ENCODE data around the gene SCN10A.

The SCN10A gene

GRCh38 chr3:38816026-38816425, at the start of gene SCN10A:
TSS of gene SCN10A (minus strand) at chr3:38816217. CDS start at chr3:38794010, 22,207 bp downstream.
- no peak for DNase-seq

- no peak for DNase-seq
Observed at GRCh38 chr3:38853011-38853410, 37.0 kb upstream of the SCN10A start.

- DNase-seq: no peak
Observed at GRCh38 chr3:38843898-38844297, 27.9 kb upstream of the SCN10A start.

GRCh38 chr3:38842266-38842965, 26.4 kb upstream of the SCN10A start:
- DNase-seq: no peak

GRCh38 chr3:38840987-38841386, 25.0 kb upstream of the SCN10A start:
- DNase-seq: no peak

- no peak for DNase-seq
Observed at GRCh38 chr3:38837358-38837757, 21.3 kb upstream of the SCN10A start.

GRCh38 chr3:38836561-38836960, 20.5 kb upstream of the SCN10A start:
- no peak for DNase-seq

- DNase-seq: no peak
Observed at GRCh38 chr3:38835939-38836338, 19.9 kb upstream of the SCN10A start.

- no peak for DNase-seq
Observed at GRCh38 chr3:38834717-38835116, 18.7 kb upstream of the SCN10A start.

GRCh38 chr3:38834110-38834509, 18.1 kb upstream of the SCN10A start:
- DNase-seq: peak; percentile 67

GRCh38 chr3:38829404-38829803, 13.4 kb upstream of the SCN10A start:
- no peak for DNase-seq

- no peak for DNase-seq
Observed at GRCh38 chr3:38828681-38829080, 12.7 kb upstream of the SCN10A start.

- DNase-seq: no peak
Observed at GRCh38 chr3:38827791-38828190, 11.8 kb upstream of the SCN10A start.

GRCh38 chr3:38826001-38826400, 10.0 kb upstream of the SCN10A start:
- DNase-seq: no peak

GRCh38 chr3:38824349-38824748, 8.3 kb upstream of the SCN10A start:
- DNase-seq: no peak

GRCh38 chr3:38823722-38824121, 7.7 kb upstream of the SCN10A start:
- DNase-seq: no peak

- DNase-seq: no peak
Observed at GRCh38 chr3:38823186-38823585, 7.2 kb upstream of the SCN10A start.

- DNase-seq: no peak
Observed at GRCh38 chr3:38811822-38812221, 4.2 kb downstream of the SCN10A start.

- DNase-seq: no peak
Observed at GRCh38 chr3:38805765-38806386, 10.1 kb downstream of the SCN10A start.

GRCh38 chr3:38805004-38805403, 11.0 kb downstream of the SCN10A start:
- no peak for DNase-seq

GRCh38 chr3:38800511-38800910, 15.5 kb downstream of the SCN10A start:
- no peak for DNase-seq

- no peak for DNase-seq
Observed at GRCh38 chr3:38793721-38794120, 22.3 kb downstream of the SCN10A start.

- no peak for DNase-seq
Observed at GRCh38 chr3:38792983-38793382, 23.0 kb downstream of the SCN10A start.

- no peak for DNase-seq
Observed at GRCh38 chr3:38782148-38782547, 33.9 kb downstream of the SCN10A start.

- no peak for DNase-seq
Observed at GRCh38 chr3:38773528-38773927, 42.5 kb downstream of the SCN10A start.
